ENCODE results near the gene RAC3.

The RAC3 gene

DNA sequence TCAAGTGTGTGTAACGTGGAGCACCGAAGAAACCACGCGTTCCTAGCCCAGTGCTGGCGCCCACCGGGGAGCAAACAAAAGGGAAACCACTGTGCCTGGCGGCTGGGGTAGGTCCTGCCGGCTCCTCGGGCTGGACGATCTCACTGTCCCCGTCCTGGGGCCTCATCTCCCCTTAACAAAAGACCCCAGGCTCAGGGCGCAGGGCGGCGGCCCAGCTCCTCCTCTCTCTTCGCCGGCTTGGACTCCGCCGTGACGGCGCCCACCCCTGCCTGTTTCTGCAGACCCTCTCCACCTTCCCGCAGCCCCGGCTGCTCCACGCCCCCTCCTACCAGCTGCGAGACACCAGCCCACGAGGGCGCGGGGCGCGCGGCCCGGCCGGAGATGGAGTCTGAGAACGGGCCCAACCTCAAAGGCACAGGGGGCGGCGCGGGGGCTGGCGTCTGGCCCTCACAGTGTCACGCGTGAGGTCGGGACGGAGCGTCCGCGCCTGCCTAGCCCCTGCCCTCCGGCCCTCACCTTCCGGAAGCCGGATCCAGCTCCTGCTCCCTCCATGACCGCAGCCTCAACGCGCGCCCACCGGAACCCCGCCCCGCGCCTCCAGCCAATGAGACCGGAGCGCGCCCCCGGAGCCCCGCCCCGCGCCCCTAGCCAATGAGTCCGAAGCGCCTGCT lies 9.0 kb upstream of the RAC3 start, which contains the start of gene CENPX:
CENPX (minus strand) TSS at position 569 of the 671 bp plus-strand sequence; CDS start at position 552, 17 bp downstream.
- in situ Hi-C loops (cut with MboI; ENCODE audit: low sequenced_read_pairs) = no loop called here

GRCh38 chr17:82022981-82023446 lies 8.5 kb upstream of the RAC3 start, which contains the start of gene LRRC45:
TSS of gene LRRC45 (plus strand) at chr17:82023305. CDS start at chr17:82023644, 339 bp downstream.
- in situ Hi-C loops (cut with MboI; ENCODE audit: low sequenced_read_pairs) = no loop called here

DNA sequence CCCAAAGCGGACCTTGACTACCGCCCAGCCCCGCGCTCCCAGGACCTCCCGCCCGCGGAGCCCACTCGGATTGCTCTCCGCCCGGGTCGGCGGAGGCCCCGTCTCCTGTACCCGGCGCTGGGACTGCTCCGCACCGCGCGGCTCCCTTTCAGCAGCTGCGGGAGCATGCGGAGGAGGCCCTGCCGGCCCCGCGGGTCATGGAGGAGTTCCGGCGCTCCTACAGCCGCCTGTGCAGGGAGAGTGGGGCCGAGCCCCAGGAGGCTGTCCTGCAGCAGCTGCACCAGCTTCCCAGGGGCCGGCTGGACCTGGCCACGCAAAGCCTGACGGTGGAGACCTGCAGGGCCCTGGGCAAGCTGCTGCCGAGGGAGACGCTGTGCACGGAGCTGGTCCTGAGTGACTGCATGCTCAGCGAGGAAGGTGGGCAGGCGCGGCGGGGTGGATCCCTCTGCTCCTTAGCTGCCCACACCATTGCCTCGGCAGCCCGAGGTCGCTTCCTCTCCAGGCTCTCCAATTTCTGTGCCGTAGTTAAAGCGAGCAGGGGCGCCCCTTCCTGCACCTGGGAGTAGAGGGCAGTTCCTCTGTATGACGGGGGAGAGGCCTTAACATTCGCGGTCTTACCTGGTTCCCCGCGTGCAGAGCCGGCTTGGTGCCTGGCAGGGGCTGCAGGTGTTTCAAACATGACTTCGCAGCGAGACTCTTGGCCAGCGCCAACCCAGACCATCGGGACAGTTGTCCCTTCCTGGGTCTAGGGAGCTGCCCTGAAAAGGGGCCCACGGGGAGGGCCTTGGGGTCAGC lies 7.8 kb upstream of the RAC3 start:
- in situ Hi-C loops (cut with MboI; ENCODE audit: low sequenced_read_pairs) = no loop called here

GRCh38 chr17:82024859-82025258 lies 6.6 kb upstream of the RAC3 start:
- in situ Hi-C loops (cut with MboI; ENCODE audit: low sequenced_read_pairs) = loop anchor here (25.0 kb wide), 1 partner anchor 137 kb away; no protein-coding TSS in a partner anchor

- in situ Hi-C loops (cut with MboI; ENCODE audit: low sequenced_read_pairs) = loop anchor here (25.0 kb wide), 1 partner anchor 137 kb away; no protein-coding TSS in a partner anchor
Measured at GRCh38 chr17:82025401-82026107, 5.9 kb upstream of the RAC3 start.

DNA sequence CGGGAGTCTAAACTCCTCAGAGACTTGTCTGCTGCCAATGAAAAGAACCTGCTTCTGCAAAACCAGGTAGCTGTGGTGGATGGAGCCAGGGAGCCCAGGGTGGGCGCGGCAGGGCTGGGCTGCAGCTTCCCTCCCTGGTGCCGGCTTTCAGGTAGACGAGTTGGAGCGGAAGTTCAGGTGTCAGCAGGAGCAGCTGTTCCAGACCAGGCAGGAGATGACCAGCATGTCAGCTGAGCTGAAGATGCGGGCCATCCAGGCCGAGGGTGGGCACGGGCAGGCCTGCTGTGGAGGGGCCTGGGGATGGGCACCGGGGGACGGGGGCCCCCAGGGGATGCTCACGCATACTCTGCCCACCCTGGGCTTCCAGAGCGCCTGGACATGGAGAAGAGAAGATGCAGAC lies 3.2 kb upstream of the RAC3 start:
- in situ Hi-C loops (cut with MboI; ENCODE audit: low sequenced_read_pairs) = loop anchor here (25.0 kb wide), 1 partner anchor 134 kb away; no protein-coding TSS in a partner anchor

- in situ Hi-C loops (cut with MboI; ENCODE audit: low sequenced_read_pairs) = loop anchor here (25.0 kb wide), 1 partner anchor 133 kb away; no protein-coding TSS in a partner anchor
Measured at GRCh38 chr17:82028966-82029365, 2.5 kb upstream of the RAC3 start.

DNA sequence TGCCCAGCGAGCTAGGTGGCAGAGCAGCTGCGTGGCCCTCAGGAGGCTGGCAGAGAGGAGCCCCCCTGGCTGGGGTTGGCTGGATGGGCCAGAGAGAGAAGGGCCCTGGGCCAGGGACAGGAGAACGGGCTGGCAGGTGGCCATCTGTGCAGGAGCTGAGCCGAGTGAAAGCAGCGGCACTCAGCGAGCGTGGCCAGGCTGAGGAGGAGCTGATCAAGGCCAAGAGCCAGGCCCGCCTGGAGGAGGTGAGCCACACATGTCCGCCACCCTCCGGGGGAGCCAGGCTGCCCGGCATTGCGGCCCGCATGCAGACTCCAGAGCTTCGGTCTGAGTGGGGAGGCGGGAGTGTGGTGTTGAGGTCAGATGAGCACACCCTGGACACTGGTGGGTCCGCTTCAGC lies 2.1 kb upstream of the RAC3 start:
- in situ Hi-C loops (cut with MboI; ENCODE audit: low sequenced_read_pairs) = loop anchor here (25.0 kb wide), 1 partner anchor 133 kb away; no protein-coding TSS in a partner anchor

DNA sequence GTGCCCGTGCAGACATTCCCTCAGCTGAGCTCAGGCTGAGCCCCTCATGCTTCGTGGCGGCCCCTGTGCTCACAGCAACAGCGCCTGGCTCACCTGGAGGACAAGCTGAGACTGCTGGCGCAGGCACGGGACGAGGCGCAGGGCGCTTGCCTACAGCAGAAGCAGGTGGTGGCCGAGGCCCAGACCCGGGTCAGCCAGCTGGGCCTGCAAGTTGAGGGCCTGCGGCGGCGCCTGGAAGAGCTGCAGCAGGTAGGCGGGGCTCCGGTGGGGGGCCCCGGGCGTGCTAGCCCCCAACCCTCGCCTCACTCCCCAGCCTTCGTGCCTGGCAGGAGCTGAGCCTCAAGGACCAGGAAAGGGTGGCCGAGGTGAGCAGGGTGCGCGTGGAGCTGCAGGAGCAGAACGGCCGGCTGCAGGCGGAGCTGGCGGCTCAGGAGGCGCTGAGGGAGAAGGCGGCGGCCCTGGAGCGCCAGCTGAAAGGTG lies 1.4 kb upstream of the RAC3 start:
- in situ Hi-C loops (cut with MboI; ENCODE audit: low sequenced_read_pairs) = loop anchor here (25.0 kb wide), 1 partner anchor 132 kb away; no protein-coding TSS in a partner anchor

DNA sequence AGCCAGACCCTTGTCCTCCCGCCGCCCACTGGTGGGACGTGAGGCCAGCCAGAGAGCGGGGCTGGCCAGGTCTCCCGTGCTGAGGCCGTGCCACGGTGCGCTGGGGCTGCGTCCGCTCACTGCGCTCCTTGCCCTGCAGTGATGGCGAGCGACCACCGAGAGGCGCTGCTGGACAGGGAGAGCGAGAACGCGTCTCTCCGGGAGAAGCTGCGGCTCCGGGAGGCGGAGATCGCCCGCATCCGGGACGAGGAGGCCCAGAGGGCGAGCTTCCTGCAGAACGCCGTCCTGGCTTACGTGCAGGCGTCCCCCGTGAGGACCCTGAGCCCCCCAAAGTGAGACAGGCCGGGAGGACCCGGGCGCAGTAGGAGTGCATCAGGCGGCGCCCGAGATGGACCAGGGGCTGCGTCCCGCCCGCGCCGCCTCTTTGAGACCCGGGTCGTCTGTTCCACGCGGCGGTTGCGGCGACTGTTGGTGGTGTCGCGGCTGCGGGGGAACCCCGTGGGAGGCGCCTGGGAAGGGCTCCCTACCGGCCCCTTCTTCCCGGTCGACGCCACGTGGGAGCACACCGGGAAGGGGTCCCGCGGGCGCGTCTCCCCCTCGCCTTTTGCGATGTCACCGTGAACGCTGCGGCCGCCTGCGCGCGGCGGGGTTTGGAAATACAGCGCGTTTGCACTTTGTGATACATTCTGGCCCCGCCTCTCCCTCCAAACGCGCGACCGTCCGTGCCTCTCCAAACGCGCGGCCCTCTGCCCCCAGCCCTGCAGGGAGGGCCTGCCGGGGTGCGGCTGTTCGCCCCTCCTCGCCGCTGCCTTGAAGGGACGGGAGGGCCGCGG lies 792 bp upstream of the RAC3 start:
- in situ Hi-C loops (cut with MboI; ENCODE audit: low sequenced_read_pairs) = loop anchor here (25.0 kb wide), 1 partner anchor 132 kb away; no protein-coding TSS in a partner anchor

DNA sequence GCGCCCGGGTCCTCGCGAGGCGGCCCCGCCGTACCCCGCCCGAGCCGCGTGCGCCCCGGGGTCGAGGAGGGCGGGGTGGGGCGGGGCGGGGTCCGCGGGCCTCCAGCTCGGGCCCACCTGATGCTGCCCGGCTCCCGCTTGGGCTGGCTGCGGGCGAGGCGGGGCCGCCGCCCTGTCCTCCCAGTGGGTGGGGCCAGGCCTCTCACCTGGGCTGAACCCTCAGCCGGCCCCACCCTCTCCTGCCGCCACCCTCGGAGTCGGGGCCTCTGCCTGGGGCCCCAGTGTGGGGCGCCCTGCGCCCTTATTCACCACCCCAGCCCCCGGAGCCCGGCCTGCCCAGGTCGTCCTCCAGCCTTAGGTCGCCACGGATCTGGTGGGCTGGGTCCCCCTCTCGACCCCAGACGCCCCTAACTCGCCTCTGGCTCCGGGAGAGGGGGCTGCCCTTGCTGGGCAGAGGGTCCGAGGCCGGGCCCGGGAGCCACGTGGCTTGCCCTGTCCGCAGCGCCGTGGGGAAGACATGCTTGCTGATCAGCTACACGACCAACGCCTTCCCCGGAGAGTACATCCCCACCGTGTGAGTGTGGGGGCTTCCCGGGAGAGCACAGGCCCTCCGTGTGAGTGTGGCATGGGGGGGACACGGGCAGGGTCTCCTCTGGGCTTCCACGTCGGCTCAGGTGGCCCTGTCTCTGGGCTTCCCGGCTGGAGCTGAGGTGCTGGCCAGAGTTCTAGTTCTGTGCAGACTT lies 578 bp downstream of the RAC3 start:
- in situ Hi-C loops (cut with MboI; ENCODE audit: low sequenced_read_pairs) = loop anchor here (25.0 kb wide), 1 partner anchor 130 kb away; no protein-coding TSS in a partner anchor

DNA sequence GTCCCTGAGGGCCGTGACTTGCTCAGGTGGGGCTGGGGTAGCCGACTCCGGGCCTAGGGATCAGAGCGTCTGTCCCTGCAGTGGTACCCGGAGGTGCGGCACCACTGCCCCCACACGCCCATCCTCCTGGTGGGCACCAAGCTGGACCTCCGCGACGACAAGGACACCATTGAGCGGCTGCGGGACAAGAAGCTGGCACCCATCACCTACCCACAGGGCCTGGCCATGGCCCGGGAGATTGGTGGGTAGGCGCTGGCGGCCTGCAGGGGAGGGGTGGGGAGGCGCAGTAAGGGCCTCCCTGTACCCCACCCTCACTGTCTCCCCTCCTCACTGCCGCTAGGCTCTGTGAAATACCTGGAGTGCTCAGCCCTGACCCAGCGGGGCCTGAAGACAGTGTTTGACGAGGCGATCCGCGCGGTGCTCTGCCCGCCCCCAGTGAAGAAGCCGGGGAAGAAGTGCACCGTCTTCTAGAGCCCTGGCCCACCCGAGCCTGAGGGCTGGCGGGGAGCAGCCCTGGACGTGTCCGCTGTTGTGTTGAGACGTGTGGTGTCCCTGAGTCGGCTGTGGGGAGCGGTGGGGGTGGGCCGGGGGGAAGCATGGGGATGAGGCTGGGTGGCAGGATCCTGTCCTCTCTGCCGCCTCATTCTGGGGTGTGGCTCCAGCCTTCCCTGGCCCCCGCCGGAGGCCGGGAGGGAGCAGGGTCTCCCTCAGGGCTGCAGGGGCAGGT lies 2.0 kb downstream of the RAC3 start:
- in situ Hi-C loops (cut with MboI; ENCODE audit: low sequenced_read_pairs) = loop anchor here (25.0 kb wide), 1 partner anchor 129 kb away; no protein-coding TSS in a partner anchor

DNA sequence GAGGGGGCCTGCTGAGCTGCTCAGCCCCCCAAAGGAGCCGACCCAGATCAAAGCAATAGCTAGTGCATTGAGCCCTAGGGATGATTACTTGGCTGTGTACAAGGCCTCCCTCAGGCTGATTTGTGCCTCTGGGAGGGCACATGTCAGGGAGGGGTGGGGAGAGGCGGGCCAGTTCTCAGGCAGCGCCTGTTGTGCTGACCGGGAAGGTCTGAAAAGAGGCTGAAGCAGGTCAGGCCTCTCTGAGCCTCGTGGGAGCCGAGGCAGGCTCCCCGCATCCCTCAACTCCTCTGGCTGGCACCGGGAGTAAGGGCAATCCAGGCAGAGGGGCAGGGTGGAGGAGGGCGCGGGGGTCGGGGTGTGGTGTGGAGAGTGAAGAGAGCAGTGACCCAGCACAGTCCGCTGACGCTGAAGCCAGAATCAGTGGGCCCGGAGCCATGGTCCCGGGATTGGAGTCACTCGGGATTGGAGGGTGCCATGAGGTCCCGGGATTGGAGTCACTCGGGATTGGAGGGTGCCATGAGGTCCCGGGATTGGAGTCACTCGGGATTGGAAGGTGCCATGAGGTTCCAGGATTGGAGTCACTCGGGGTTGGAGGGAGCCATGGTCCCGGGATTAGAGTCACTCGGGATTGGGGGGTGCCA lies 3.0 kb downstream of the RAC3 start:
- in situ Hi-C loops (cut with MboI; ENCODE audit: low sequenced_read_pairs) = loop anchor here (25.0 kb wide), 1 partner anchor 128 kb away; no protein-coding TSS in a partner anchor

- in situ Hi-C loops (cut with MboI; ENCODE audit: low sequenced_read_pairs) = loop anchor here (25.0 kb wide), 1 partner anchor 127 kb away; no protein-coding TSS in a partner anchor
Measured at GRCh38 chr17:82035488-82035887, 4.0 kb downstream of the RAC3 start.

- in situ Hi-C loops (cut with MboI; ENCODE audit: low sequenced_read_pairs) = loop anchor here (25.0 kb wide), 1 partner anchor 126 kb away; no protein-coding TSS in a partner anchor
Measured at GRCh38 chr17:82035956-82036633, 4.6 kb downstream of the RAC3 start.

DNA sequence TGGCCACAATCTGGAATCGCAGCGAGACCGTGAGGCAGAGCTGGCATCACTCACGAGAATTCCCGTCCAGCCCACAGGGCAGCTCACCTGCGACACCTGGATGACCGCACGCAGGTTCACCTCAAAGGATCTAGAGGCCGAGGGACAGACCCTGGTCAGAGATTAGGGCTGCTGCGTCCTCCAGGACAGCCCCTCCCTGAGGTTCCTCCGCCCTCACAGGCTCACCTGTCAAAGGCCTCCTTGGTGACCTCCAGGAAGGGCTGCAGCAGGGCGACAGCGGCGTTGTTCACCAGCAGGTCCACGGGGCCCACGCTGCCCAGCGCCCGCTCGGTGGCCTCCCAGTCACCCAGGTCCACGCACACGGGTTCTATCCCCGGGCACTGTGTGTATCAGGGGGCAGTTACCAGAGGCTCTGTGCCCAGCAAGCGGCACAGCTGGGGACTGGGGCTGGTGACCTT lies 5.2 kb downstream of the RAC3 start:
- in situ Hi-C loops (cut with MboI; ENCODE audit: low sequenced_read_pairs) = loop anchor here (25.0 kb wide), 1 partner anchor 126 kb away; no protein-coding TSS in a partner anchor
